Omental fat pad (tissue), 4 donors: ENCODE results near the gene NTM. TPM values are rescaled to one million over a fixed set of nuclear protein-coding genes. Genes with fewer than 3 reads are reported as not detected.

Experiments
- ATAC-seq: fragments of 150-250 bp; one replicate; pipeline ENCODE4 v1.9.1; 2016; ENCODE audit warnings: mild to moderate bottlenecking, moderate library complexity; ENCODE audit not compliant: low FRiP score
- DNase-seq: peaks from one replicate; pipeline ENCODE4 v3.0.0-alpha.2; 2019; ENCODE audit warnings: low spot score
- CTCF ChIP-seq, 3 donors: fragments of 450-650 bp; IDR thresholded peaks; one replicate each; pipeline ENCODE4 v1.5.1; 2016 to 2017; ENCODE audit warnings: antibody characterized with exemption in 3 of 3, mild to moderate bottlenecking in 3 of 3, moderate library complexity in 2 of 3
- total RNA-seq, 4 donors: library from RNA; depleted of rRNA; stranded (reverse); fragments of >200 nt; gene quantifications; one replicate each; pipeline ENCODE4 v1.1.0, GENCODE V29; 2016

Gene NTM
- total RNA-seq, 4 donors from 2014 or later = 0.56 to 5.5 (median 2.4) TPM

DNA sequence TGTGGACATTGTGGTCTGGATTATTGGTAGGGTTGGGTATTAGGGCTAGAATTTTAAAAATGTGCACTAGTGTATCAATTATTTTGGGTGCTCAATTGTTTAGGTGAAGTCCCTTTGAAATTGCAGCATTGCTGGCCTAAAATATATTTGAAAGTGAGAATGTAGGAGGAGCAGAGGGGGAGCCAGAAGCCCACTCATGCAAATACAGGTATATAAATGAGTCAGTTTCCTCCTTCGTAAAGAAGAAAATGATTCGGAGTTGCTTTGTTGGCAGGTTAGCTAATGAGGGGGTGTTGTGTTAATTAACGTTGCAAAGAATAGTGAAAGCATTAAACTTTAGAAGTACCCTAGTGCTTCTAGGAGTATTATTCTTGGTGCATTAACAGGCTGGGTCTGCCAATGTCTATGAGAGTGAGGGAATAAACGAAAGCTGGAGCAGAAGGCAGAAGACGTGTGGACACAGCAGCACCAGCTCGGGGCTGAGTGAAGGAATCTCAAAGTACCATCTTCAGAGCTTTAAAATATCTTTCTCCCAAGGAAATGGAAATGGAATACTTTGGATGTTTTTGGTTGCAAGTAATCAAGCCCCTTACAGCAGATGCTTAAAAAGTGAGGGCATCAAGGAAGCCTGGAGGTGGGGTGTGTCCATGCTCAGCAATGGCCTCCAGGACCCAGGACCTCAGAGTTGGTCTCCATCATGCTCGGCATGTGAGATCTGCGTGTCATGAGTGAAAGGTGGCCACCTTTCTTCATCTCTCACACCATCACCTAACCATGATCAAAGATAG is 522.9 kb downstream of the NTM start:
- ATAC-seq = no peak
- no peak for TF ChIP-seq CTCF (IDR thresholded peaks at IDR 0.05)
- DNase-seq = no peak

DNA sequence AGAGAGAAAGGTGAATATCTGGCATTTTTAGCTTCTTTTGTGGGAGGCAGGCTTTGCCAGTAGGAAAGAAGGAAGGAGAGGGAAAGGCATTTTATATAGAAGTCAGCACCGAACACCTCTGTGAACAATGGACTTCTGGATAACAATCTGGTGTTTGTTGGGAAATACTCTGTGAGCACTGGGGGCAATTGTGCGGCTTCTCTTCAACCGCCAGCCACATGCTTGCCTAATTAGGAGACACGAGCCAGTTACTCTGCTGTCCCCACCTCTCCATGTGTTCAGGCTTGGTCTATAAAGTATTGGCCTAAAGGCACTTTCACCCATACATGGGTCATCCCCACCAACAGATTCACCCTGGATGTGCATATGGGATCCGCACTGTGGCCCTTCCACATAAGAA is 523.6 kb downstream of the NTM start:
- DNase-seq = no peak
- no peak for ATAC-seq
- TF ChIP-seq CTCF (IDR thresholded peaks at IDR 0.05) = no peak

GRCh38 chr11:131894615-131895544 is 524.5 kb downstream of the NTM start:
- no peak for DNase-seq
- ATAC-seq = peak; percentile 21
- TF ChIP-seq CTCF (IDR thresholded peaks at IDR 0.05) = no peak

GRCh38 chr11:131895865-131896264 is 525.5 kb downstream of the NTM start:
- no peak for TF ChIP-seq CTCF (IDR thresholded peaks at IDR 0.05)
- DNase-seq (no peak), ATAC-seq (no peak)

DNA sequence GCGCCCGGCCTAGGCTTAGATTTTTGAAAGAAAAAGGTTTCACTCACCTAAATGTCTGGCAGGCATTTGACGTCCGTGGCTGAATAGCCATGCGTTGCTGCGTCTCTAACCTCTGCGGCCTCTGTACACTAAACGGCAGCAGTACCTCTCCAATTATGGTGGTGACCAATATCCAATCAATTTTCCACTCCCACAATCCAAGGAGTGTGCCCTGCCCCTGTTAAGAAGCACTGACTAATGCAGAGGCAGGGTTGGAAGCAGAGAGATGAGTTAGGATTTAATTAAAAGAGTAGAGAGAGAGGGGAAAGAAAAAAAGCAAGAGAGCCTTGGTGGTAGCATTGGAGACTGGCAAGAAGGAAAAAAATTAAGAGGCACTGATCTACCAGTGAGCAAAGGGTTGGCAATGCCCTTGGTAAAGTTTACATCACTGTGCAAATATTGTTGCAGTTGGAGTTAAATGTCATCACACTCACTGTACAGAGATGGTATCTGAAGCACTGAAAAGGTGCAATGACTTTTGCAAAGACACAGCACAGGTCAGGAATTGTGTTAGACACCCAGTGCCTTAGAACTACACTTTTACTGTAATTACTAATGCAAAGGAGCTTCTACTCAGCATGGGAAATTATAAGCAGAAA is 526.7 kb downstream of the NTM start:
- DNase-seq = no peak
- no peak for ATAC-seq
- no peak for TF ChIP-seq CTCF (IDR thresholded peaks at IDR 0.05)

DNA sequence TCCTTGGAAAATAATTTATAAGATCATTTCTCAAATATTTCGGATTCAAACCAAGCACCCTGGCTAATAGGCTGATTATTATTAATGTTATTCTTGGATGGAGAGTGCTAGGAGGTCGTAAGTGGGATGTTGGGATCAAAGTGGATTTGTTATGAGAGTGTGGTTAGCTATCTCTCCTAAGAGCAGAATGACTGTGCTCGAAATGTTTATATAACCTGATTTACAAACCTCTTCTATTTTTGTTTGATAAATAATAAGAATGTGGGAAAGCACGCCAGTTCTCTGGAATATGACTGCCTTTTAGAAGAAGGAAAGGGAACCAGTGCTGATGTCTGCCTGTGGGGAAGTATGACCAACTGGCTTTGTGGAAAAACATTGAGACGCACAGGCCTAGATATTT is 527.5 kb downstream of the NTM start:
- ATAC-seq (no peak), DNase-seq (no peak)
- no peak for TF ChIP-seq CTCF (IDR thresholded peaks at IDR 0.05)
